ENCODE results near the gene BPIFB3.

Gene BPIFB3

GRCh38 chr20:33064572-33065287 is 11.0 kb downstream of the BPIFB3 start:
- no peak overlapping the region for H3K27ac ChIP-seq (ENCODE audit: low read length)
- no CpG with 5 or more reads among the region's 11 CpGs for WGBS (ENCODE audit: insufficient coverage, insufficient read length)
- H3K4me3 ChIP-seq (ENCODE audit: low read length) = no peak overlapping the region

DNA sequence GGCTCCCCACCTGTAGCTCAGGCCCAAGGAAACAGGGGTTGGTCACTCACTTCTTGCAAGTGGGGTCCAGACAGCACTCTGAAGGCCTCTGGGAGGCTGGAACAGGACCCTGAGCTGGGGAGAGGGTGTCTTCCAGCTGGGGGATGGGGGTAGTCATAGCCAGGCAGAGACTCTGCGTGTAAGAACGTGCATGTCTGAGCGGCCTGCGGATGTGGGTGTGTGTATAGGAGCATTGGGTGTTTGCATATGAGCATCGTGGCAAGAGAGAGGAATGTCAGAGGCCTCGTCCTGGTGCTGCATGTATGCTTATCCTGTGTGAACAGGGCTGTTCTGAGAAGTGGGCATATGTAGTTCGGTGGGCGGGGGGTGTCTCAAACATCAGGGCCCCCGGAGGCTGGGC is 12.1 kb downstream of the BPIFB3 start:
- WGBS (ENCODE audit: insufficient coverage, insufficient read length) = no CpG with 5 or more reads among the region's 9 CpGs
- Histone ChIP-seq H3K27ac (ENCODE audit: low read length) (no peak overlapping the region), H3K36me3 (ENCODE audit: control insufficient read depth, insufficient read depth, low read length) (no peaks in the 10 kb centered on the region), H3K9me3 (ENCODE audit: control insufficient read depth, insufficient read depth, low read length) (no peaks in the 10 kb centered on the region), H3K4me3 (ENCODE audit: low read length) (no peak overlapping the region), H3K4me1 (ENCODE audit: control insufficient read depth, insufficient read depth, low read length) (no peaks in the 10 kb centered on the region; the same call in 1 of the 2 replicates), H3K27me3 (ENCODE audit: control insufficient read depth, insufficient read depth, low read length) (no peaks in the 10 kb centered on the region)
- DNase-seq (ENCODE audit: low read depth, low spot score) = no peak

More at GRCh38 chr20:33064572-33065287, 11.0 kb downstream of the BPIFB3 start:
- Histone ChIP-seq H3K9me3 (ENCODE audit: control insufficient read depth, insufficient read depth, low read length) (no peaks in the 10 kb centered on the region), H3K27me3 (ENCODE audit: control insufficient read depth, insufficient read depth, low read length) (no peaks in the 10 kb centered on the region), H3K4me1 (ENCODE audit: control insufficient read depth, insufficient read depth, low read length) (no peaks in the 10 kb centered on the region; the same call in 1 of the 2 replicates), H3K36me3 (ENCODE audit: control insufficient read depth, insufficient read depth, low read length) (no peaks in the 10 kb centered on the region)
- DNase-seq (ENCODE audit: low read depth, low spot score) = no peak

DNA sequence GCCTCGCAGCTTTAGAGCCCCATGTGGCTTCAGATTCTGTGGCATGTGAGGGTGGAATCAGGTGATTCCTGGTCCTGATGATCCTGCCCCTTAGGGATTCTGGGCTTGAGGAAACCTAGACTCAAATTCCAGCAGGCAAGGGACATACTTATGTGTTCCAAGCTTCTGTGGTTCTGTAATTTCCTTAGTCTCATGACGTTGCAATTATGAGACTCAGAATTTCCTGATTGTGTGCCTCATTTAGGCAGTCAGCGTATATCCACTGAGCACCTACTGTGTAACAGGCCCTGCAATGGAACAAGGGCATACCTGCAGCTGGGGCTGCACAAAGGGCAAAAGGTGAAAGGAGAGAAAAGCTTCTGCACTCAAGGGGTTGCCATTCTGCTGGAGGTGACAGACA is 14.1 kb downstream of the BPIFB3 start:
- Histone ChIP-seq H3K9me3 (ENCODE audit: control insufficient read depth, insufficient read depth, low read length) (no peaks in the 10 kb centered on the region), H3K36me3 (ENCODE audit: control insufficient read depth, insufficient read depth, low read length) (no peaks in the 10 kb centered on the region), H3K4me1 (ENCODE audit: control insufficient read depth, insufficient read depth, low read length) (no peaks in the 10 kb centered on the region; the same call in 1 of the 2 replicates), H3K4me3 (ENCODE audit: low read length) (no peak overlapping the region), H3K27ac (ENCODE audit: low read length) (no peak overlapping the region), H3K27me3 (ENCODE audit: control insufficient read depth, insufficient read depth, low read length) (no peaks in the 10 kb centered on the region)
- no peak for DNase-seq (ENCODE audit: low read depth, low spot score)
- WGBS (ENCODE audit: insufficient coverage, insufficient read length) = no CpG with 5 or more reads among the region's 3 CpGs

DNA sequence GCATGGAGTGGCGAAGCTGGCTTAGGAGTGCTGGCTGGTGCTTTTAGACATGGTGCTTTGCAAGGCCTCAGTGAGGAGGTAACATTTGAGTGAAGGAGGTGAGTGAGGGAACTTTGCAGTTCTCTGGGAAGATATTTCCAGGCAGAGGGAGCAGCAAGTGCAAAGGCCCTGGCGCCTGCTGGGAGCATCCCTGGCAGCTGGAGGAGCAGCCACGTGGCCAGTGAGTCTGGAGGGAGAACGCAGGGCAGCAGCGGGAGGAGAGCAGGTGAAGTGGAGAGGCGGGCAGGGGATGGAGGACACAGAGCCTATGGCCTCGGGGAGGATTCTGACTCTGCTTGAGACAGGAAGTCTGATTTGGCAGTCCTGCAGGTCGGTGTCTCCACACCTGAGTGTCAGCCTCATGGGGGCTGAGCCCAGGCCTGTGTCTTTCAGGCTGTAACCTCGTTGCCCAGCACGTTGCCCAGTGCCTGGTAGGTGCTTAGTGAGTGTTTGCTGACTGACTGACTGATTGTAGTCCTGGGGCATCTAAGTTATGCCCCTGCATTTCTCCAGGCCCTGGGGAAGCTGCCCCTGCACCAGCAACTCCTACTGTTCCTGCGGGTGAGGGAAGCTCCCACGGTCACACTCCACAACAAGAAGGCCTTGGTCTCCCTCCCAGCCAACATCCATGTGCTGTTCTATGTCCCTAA is 14.7 kb downstream of the BPIFB3 start:
- H3K27me3 ChIP-seq (ENCODE audit: control insufficient read depth, insufficient read depth, low read length) = no peaks in the 10 kb centered on the region
- no CpG with 5 or more reads among the region's 12 CpGs for WGBS (ENCODE audit: insufficient coverage, insufficient read length)
- H3K36me3 ChIP-seq (ENCODE audit: control insufficient read depth, insufficient read depth, low read length) = no peaks in the 10 kb centered on the region
- no peaks in the 10 kb centered on the region; the same call in 1 of the 2 replicates for H3K4me1 ChIP-seq (ENCODE audit: control insufficient read depth, insufficient read depth, low read length)
- H3K9me3 ChIP-seq (ENCODE audit: control insufficient read depth, insufficient read depth, low read length) = no peaks in the 10 kb centered on the region
- H3K27ac ChIP-seq (ENCODE audit: low read length) = no peak overlapping the region
- no peak overlapping the region for H3K4me3 ChIP-seq (ENCODE audit: low read length)
- no peak for DNase-seq (ENCODE audit: low read depth, low spot score)

DNA sequence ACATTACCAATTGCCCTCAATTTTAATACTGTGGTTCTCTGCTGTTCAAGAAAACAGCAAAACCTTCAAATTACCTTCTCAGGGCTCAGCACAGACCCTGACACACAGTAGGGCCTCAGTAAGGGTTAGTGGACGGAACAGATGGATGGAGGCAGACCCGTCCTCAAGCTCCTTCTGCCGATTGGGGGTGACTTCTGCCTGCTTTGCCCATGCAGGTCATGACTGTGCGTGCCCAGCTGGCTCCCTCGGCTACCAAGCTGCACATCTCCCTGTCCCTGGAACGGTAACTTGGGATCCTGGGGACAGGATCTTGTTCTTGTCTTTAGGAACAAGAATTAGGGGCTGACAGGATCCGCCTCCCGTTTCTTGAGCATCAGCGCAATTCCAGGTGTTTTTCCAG is 16.0 kb downstream of the BPIFB3 start:
- Histone ChIP-seq H3K4me3 (ENCODE audit: low read length) (no peak overlapping the region), H3K27me3 (ENCODE audit: control insufficient read depth, insufficient read depth, low read length) (no peaks in the 10 kb centered on the region), H3K27ac (ENCODE audit: low read length) (no peak overlapping the region), H3K36me3 (ENCODE audit: control insufficient read depth, insufficient read depth, low read length) (no peaks in the 10 kb centered on the region), H3K9me3 (ENCODE audit: control insufficient read depth, insufficient read depth, low read length) (no peaks in the 10 kb centered on the region), H3K4me1 (ENCODE audit: control insufficient read depth, insufficient read depth, low read length) (no peaks in the 10 kb centered on the region; the same call in 1 of the 2 replicates)
- no peak for DNase-seq (ENCODE audit: low read depth, low spot score)
- WGBS (ENCODE audit: insufficient coverage, insufficient read length) = no CpG with 5 or more reads among the region's 9 CpGs

DNA sequence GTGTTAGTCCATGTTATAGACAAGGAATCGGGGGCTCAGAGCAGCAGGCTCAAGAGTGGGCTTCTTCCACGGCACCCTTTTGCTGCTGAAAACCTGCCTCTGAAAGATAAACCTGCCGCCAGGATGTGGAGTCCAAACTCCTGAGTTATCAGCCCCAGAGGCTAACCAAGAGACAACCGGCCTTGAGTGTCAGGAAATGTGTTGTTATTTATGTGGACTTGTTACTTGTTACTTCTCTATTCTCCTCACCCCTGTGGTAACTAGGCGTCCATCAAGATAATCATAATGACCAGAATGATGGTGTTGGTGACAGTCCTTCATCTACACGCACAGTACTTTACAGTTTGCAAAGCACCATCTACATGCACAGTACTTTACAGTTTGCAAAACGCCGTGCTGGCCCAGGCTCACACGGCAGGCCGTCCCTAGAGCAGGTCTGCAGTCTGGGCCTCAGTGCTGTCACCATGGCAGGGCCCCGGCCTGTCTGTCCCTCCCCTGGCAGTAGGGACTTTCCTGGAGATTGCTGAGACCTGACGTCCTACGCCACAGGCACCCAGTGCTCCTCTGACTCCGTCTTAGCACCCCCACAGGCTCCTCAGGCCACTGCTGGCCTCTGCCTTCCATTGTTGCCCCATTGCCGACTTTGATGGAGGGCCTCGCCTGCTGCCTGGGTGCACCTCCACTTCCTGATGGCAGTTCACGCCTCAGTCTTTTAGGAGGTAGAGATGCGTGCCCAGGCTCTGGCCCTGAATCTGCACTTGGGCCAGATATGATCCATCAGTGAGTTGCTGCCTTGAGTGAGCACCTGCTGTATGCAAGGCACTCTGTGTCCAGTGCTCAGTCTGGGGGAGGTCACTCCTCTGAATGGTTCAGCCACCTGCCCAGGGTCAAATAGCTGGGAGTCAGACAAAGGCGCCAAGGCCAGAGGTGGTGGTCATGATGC is 16.7 kb downstream of the BPIFB3 start:
- H3K4me3 ChIP-seq (ENCODE audit: low read length) = no peak overlapping the region
- no peaks in the 10 kb centered on the region; the same call in 1 of the 2 replicates for H3K4me1 ChIP-seq (ENCODE audit: control insufficient read depth, insufficient read depth, low read length)
- H3K36me3 ChIP-seq (ENCODE audit: control insufficient read depth, insufficient read depth, low read length) = no peaks in the 10 kb centered on the region
- no peaks in the 10 kb centered on the region for H3K9me3 ChIP-seq (ENCODE audit: control insufficient read depth, insufficient read depth, low read length)
- no CpG with 5 or more reads among the region's 19 CpGs for WGBS (ENCODE audit: insufficient coverage, insufficient read length)
- no peaks in the 10 kb centered on the region for H3K27me3 ChIP-seq (ENCODE audit: control insufficient read depth, insufficient read depth, low read length)
- DNase-seq (ENCODE audit: low read depth, low spot score) = no peak
- no peak overlapping the region for H3K27ac ChIP-seq (ENCODE audit: low read length)

DNA sequence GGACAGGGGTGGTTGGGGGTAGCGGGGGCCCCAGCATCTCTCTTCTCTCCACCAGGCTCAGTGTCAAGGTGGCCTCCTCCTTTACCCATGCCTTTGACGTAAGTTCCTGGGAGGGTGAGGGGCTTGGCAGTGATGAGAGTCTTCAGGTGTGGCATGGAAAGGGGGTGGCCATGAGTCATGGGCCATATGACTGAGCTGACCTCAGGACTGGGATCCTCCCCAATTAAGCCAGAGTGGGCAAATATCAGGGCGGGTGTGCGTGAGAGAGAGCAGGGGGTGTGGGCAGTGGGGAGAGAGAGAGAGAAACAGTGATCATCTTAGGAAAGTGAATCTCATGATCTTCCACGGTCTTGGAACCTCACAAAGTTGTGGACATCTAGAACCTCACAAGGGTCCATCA is 17.5 kb downstream of the BPIFB3 start:
- Histone ChIP-seq H3K27me3 (ENCODE audit: control insufficient read depth, insufficient read depth, low read length) (no peaks in the 10 kb centered on the region), H3K4me1 (ENCODE audit: control insufficient read depth, insufficient read depth, low read length) (no peaks in the 10 kb centered on the region; the same call in 1 of the 2 replicates), H3K27ac (ENCODE audit: low read length) (no peak overlapping the region), H3K4me3 (ENCODE audit: low read length) (no peak overlapping the region), H3K36me3 (ENCODE audit: control insufficient read depth, insufficient read depth, low read length) (no peaks in the 10 kb centered on the region), H3K9me3 (ENCODE audit: control insufficient read depth, insufficient read depth, low read length) (no peaks in the 10 kb centered on the region)
- WGBS (ENCODE audit: insufficient coverage, insufficient read length) = no CpG with 5 or more reads among the region's 5 CpGs
- DNase-seq (ENCODE audit: low read depth, low spot score) = no peak

DNA sequence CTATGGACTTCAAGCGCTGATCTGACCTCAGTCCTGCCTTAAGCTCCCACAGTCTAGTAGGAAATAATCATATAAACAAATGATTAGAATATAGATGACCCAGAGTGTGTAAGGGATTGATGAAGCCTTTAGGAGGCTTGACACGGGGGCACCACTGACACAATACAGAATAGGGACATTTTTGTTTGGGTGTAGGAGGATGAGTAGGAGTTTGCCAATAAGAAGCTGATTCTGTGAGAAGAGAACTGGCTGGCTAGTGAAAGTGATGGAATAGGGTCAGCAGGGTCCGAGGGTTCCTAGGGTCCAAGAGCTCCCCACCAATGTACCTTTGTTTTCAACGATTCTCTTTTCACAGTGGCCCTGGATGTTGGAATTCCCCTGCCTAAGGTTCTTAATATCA is 18.7 kb downstream of the BPIFB3 start:
- DNase-seq (ENCODE audit: low read depth, low spot score) = no peak
- H3K4me1 ChIP-seq (ENCODE audit: control insufficient read depth, insufficient read depth, low read length) = no peaks in the 10 kb centered on the region; the same call in 1 of the 2 replicates
- no peaks in the 10 kb centered on the region for H3K9me3 ChIP-seq (ENCODE audit: control insufficient read depth, insufficient read depth, low read length)
- H3K27me3 ChIP-seq (ENCODE audit: control insufficient read depth, insufficient read depth, low read length) = no peaks in the 10 kb centered on the region
- WGBS (ENCODE audit: insufficient coverage, insufficient read length) = no CpG with 5 or more reads among the region's 4 CpGs
- H3K36me3 ChIP-seq (ENCODE audit: control insufficient read depth, insufficient read depth, low read length) = no peaks in the 10 kb centered on the region
- H3K4me3 ChIP-seq (ENCODE audit: low read length) = no peak overlapping the region
- H3K27ac ChIP-seq (ENCODE audit: low read length) = no peak overlapping the region

- WGBS (ENCODE audit: insufficient coverage, insufficient read length) = no CpG with 5 or more reads among the region's 2 CpGs
- DNase-seq (ENCODE audit: low read depth, low spot score) = no peak
Measured at GRCh38 chr20:33072813-33073212, 19.1 kb downstream of the BPIFB3 start.

GRCh38 chr20:33074675-33075074 is 21.0 kb downstream of the BPIFB3 start:
- no peaks in the 10 kb centered on the region for H3K9me3 ChIP-seq (ENCODE audit: control insufficient read depth, insufficient read depth, low read length)
- WGBS (ENCODE audit: insufficient coverage, insufficient read length) = 100% methylated on average over 2 of the region's 2 CpGs
- no peak overlapping the region for H3K4me3 ChIP-seq (ENCODE audit: low read length)
- no peak overlapping the region for H3K27ac ChIP-seq (ENCODE audit: low read length)
- no peaks in the 10 kb centered on the region for H3K27me3 ChIP-seq (ENCODE audit: control insufficient read depth, insufficient read depth, low read length)
- no peaks in the 10 kb centered on the region for H3K36me3 ChIP-seq (ENCODE audit: control insufficient read depth, insufficient read depth, low read length)
- H3K4me1 ChIP-seq (ENCODE audit: control insufficient read depth, insufficient read depth, low read length) = no peaks in the 10 kb centered on the region; the same call in 1 of the 2 replicates
- DNase-seq (ENCODE audit: low read depth, low spot score) = no peak

More at GRCh38 chr20:33072813-33073212, 19.1 kb downstream of the BPIFB3 start:
- H3K4me3 ChIP-seq (ENCODE audit: low read length) = no peak overlapping the region
- no peaks in the 10 kb centered on the region for H3K27me3 ChIP-seq (ENCODE audit: control insufficient read depth, insufficient read depth, low read length)
- H3K27ac ChIP-seq (ENCODE audit: low read length) = no peak overlapping the region
- H3K9me3 ChIP-seq (ENCODE audit: control insufficient read depth, insufficient read depth, low read length) = no peaks in the 10 kb centered on the region
- no peaks in the 10 kb centered on the region; the same call in 1 of the 2 replicates for H3K4me1 ChIP-seq (ENCODE audit: control insufficient read depth, insufficient read depth, low read length)
- no peaks in the 10 kb centered on the region for H3K36me3 ChIP-seq (ENCODE audit: control insufficient read depth, insufficient read depth, low read length)

Measured in iPS DF 6.9 (cell line).